GM23338 (cell line): ENCODE measurements around the gene NFX1. TPM values are rescaled to one million over a fixed set of nuclear protein-coding genes. Genes with fewer than 3 reads are reported as not detected.

Experiments
- ATAC-seq: fragments of 200-7000 bp; cut with Tn5 transposase; 3 replicates; pipeline ENCODE4 v1.9.1; 2020
- DNase-seq: peaks from one replicate; pipeline ENCODE4 v3.0.0-alpha.2; 2015; ENCODE audit warnings: low spot score
- H2AFZ ChIP-seq: fragments of 200-600 bp; sonication (generic); 2 replicates; pipeline ENCODE4 v1.8.0; 2016; ENCODE audit warnings: antibody characterized with exemption, mild to moderate bottlenecking, moderate library complexity
- H3F3A ChIP-seq: fragments of 200-600 bp; sonication (generic); replicated peaks from 2 replicates; pipeline ENCODE4 v1.8.0; 2017; ENCODE audit warnings: antibody characterized with exemption, mixed run types, low read depth
- H3K27ac ChIP-seq: fragments of 200-600 bp; sonication (generic); 2 replicates; pipeline ENCODE4 v1.6.1; 2016; ENCODE audit warnings: low read depth
- H3K27me3 ChIP-seq: fragments of 200-600 bp; sonication (generic); 2 replicates; pipeline ENCODE4 v1.8.0; 2016; ENCODE audit warnings: mild to moderate bottlenecking, mixed run types, moderate library complexity; ENCODE audit not compliant: insufficient read depth
- H3K36me3 ChIP-seq: fragments of 200-600 bp; sonication (generic); 2 replicates; pipeline ENCODE4 v1.8.0; 2016; ENCODE audit warnings: mild to moderate bottlenecking; ENCODE audit not compliant: insufficient read depth
- H3K4me1 ChIP-seq: fragments of 200-600 bp; sonication (generic); 2 replicates; pipeline ENCODE4 v1.8.0; 2016; ENCODE audit warnings: mild to moderate bottlenecking, moderate library complexity; ENCODE audit not compliant: insufficient read depth
- H3K4me2 ChIP-seq: fragments of 200-600 bp; sonication (generic); 2 replicates; pipeline ENCODE4 v1.7.1; 2017; ENCODE audit warnings: mixed run types
- H3K4me3 ChIP-seq: fragments of 200-600 bp; sonication (generic); 2 replicates; pipeline ENCODE4 v1.6.1; 2016; ENCODE audit warnings: mixed run types
- H3K79me2 ChIP-seq: fragments of 200-600 bp; sonication (generic); replicated peaks from 2 replicates; pipeline ENCODE4 v1.8.0; 2017; ENCODE audit warnings: mild to moderate bottlenecking; ENCODE audit not compliant: insufficient read depth
- H3K9me2 ChIP-seq: fragments of 200-600 bp; sonication (generic); 2 replicates; pipeline ENCODE4 v1.8.0; 2017; ENCODE audit not compliant: insufficient read depth
- H4K20me1 ChIP-seq: fragments of 200-600 bp; sonication (generic); replicated peaks from 2 replicates; pipeline ENCODE4 v1.8.0; 2017; ENCODE audit warnings: mild to moderate bottlenecking; ENCODE audit not compliant: insufficient read depth
- H3K27ac Mint-ChIP-seq: 2 replicates; pipeline ENCODE4 v1.8.0; 2020; ENCODE audit warnings: inconsistent platforms, mild to moderate bottlenecking, moderate library complexity, mixed read lengths
- H3K27me3 Mint-ChIP-seq: 3 replicates; pipeline ENCODE4 v1.8.0; 2022; ENCODE audit warnings: low read depth, mild to moderate bottlenecking, moderate library complexity, mixed read lengths, inconsistent platforms; ENCODE audit not compliant: insufficient read depth, poor library complexity
- H3K36me3 Mint-ChIP-seq: 3 replicates; pipeline ENCODE4 v1.8.0; 2021; ENCODE audit warnings: low read depth, mild to moderate bottlenecking, inconsistent platforms, moderate library complexity, mixed read lengths
- H3K4me1 Mint-ChIP-seq: 3 replicates; pipeline ENCODE4 v1.8.0; 2020; ENCODE audit warnings: mild to moderate bottlenecking, inconsistent platforms, mixed read lengths
- H3K4me3 Mint-ChIP-seq: 3 replicates; pipeline ENCODE4 v1.8.0; 2021; ENCODE audit warnings: moderate library complexity, mild to moderate bottlenecking, inconsistent platforms, mixed read lengths
- H3K9me3 Mint-ChIP-seq: 3 replicates; pipeline ENCODE4 v1.8.0; 2020; ENCODE audit warnings: moderate library complexity, mild to moderate bottlenecking, inconsistent platforms, mixed read lengths
- CREB1 ChIP-seq: fragments of 250-450 bp; sonication (Bioruptor Pico); IDR thresholded peaks from 2 replicates; pipeline ENCODE4 v1.5.0; 2020; ENCODE audit warnings: low read depth, mild to moderate bottlenecking, moderate library complexity
- EZH2 ChIP-seq: fragments of 200-600 bp; sonication (generic); IDR thresholded peaks from one replicate; pipeline ENCODE4 v1.8.0; 2017; ENCODE audit warnings: antibody characterized with exemption, mild to moderate bottlenecking, low read depth; ENCODE audit not compliant: unreplicated experiment
- EZH2phosphoT487 ChIP-seq: fragments of 200-600 bp; sonication (generic); IDR thresholded peaks from one replicate; pipeline ENCODE4 v1.8.1; 2018; ENCODE audit warnings: antibody characterized with exemption; ENCODE audit not compliant: unreplicated experiment
- JUNB ChIP-seq: IDR thresholded peaks from one replicate; pipeline ENCODE4 v1.6.1; 2016; ENCODE audit warnings: antibody characterized with exemption; ENCODE audit not compliant: unreplicated experiment
- STAT1 ChIP-seq: IDR thresholded peaks from one replicate; pipeline ENCODE4 v1.6.1; 2016; ENCODE audit warnings: antibody characterized with exemption; ENCODE audit not compliant: unreplicated experiment
- ZNF114 ChIP-seq: fragments of 250-450 bp; sonication (Bioruptor Pico); IDR thresholded peaks from 2 replicates; pipeline ENCODE4 v1.5.0; 2020; ENCODE audit warnings: mild to moderate bottlenecking, moderate library complexity
- polyA plus RNA-seq: library from polyadenylated mRNA; unstranded; fragments of >200 nt; fragmentation: Nextera tagmentation; extraction: Ambion mirVana; gene quantifications from 2 replicates; pipeline ENCODE4 v1.2.1, GENCODE V29; 2016
- total RNA-seq: library from RNA; depleted of rRNA; stranded (reverse); fragments of >200 nt; shearing (Covaris generic); gene quantifications from 2 replicates; pipeline ENCODE4 v1.2.3, GENCODE V29; 2014
- TF ChIP-seq, protein P1 (sequence below): IDR thresholded peaks from one replicate; pipeline ENCODE4 v1.6.1; 2018; ENCODE audit warnings: antibody characterized with exemption; ENCODE audit not compliant: unreplicated experiment

The NFX1 gene
- total and polyA plus RNA-seq, 2 experiments from 2014 or later = 13.9 to 26.1 TPM

DNA sequence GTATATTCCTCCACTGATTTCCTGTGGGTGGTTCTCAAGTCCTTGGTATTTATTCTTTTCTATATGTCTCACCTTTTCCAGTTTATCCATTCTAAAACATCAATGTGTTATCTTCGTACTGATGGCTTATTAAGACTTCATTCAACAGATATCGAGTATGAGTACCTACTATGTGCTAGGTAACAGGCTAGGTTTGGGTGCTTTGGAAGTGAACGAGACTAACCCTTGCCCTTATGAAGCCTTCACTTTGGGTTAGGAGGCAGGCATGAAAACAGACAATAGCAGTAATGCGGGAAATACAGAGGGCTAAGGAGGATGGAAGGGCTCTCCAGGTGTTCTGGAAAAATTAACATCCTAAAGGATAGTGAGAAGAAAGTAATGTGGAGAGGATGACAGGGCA lies 58.7 kb downstream of the NFX1 start (continued):
- no peak for TF ChIP-seq STAT1
- no peak for TF ChIP-seq CREB1 (CRISPR knock-in tag)
- TF ChIP-seq, protein P1, sequence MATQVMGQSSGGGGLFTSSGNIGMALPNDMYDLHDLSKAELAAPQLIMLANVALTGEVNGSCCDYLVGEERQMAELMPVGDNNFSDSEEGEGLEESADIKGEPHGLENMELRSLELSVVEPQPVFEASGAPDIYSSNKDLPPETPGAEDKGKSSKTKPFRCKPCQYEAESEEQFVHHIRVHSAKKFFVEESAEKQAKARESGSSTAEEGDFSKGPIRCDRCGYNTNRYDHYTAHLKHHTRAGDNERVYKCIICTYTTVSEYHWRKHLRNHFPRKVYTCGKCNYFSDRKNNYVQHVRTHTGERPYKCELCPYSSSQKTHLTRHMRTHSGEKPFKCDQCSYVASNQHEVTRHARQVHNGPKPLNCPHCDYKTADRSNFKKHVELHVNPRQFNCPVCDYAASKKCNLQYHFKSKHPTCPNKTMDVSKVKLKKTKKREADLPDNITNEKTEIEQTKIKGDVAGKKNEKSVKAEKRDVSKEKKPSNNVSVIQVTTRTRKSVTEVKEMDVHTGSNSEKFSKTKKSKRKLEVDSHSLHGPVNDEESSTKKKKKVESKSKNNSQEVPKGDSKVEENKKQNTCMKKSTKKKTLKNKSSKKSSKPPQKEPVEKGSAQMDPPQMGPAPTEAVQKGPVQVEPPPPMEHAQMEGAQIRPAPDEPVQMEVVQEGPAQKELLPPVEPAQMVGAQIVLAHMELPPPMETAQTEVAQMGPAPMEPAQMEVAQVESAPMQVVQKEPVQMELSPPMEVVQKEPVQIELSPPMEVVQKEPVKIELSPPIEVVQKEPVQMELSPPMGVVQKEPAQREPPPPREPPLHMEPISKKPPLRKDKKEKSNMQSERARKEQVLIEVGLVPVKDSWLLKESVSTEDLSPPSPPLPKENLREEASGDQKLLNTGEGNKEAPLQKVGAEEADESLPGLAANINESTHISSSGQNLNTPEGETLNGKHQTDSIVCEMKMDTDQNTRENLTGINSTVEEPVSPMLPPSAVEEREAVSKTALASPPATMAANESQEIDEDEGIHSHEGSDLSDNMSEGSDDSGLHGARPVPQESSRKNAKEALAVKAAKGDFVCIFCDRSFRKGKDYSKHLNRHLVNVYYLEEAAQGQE = no peak
- no peak for TF ChIP-seq ZNF114 (CRISPR knock-in tag)
- no peak for TF ChIP-seq EZH2

DNA sequence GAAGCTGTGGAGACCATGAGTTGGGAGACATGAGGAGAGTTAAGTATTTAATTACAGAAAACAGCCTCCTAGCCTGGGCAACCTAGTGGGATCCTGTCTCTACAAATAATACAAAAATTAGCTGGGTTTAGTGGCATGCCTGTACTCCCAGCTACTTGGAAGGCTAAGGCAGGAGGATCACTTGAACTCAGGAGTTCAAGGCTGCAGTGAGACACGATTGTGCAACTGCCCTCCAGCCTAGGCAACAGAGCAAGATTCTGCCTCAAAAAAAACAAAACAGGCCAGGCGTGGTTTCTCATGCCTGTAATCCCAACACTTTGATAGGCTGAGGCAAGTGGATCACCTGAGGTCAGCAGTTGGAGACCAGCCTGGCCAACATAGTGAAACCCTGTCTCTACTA lies 59.4 kb downstream of the NFX1 start:
- H3K36me3 ChIP-seq = peaks cover 27% of the 10 kb centered on the region
- H3K36me3 Mint-ChIP-seq = peaks cover 46% of the 10 kb centered on the region
- no peak for TF ChIP-seq EZH2phosphoT487
- no peak for TF ChIP-seq STAT1
- TF ChIP-seq, protein P1 = no peak
- TF ChIP-seq EZH2 = no peak
- no peak for TF ChIP-seq JUNB

More for the DNA sequence above, 59.4 kb downstream of the NFX1 start:
- ATAC-seq (no peak), DNase-seq (no peak)
- H3K4me1 Mint-ChIP-seq = peaks cover 6% of the 10 kb centered on the region
- H3K4me3 ChIP-seq = no peak overlapping the region
- no peaks in the 10 kb centered on the region for H3K9me3 Mint-ChIP-seq
- H3K4me3 Mint-ChIP-seq = no peak overlapping the region
- no peak overlapping the region for H3K27ac ChIP-seq
- H3K4me1 ChIP-seq = no peaks in the 10 kb centered on the region
- H3K9me2 ChIP-seq = no peaks in the 10 kb centered on the region
- H2AFZ ChIP-seq = no peak overlapping the region
- H4K20me1 ChIP-seq = 0 out of 2 replicates have a peak, but pooled peaks cover 4% of the 10 kb centered on the region
- H3K4me2 ChIP-seq = no peak overlapping the region
- H3F3A ChIP-seq = no peaks in the 10 kb centered on the region
- no peak overlapping the region for H3K27ac Mint-ChIP-seq
- no peaks in the 10 kb centered on the region for H3K27me3 Mint-ChIP-seq
- H3K79me2 ChIP-seq = no peaks in the 10 kb centered on the region
- no peaks in the 10 kb centered on the region for H3K27me3 ChIP-seq
